ENCODE data around the gene HLX.

Gene HLX

GRCh38 chr1:220882061-220882891 is 3.0 kb downstream of the HLX start:
- no peak for DNase-seq (ENCODE audit: low read depth in 2 of 2)

- no peak for DNase-seq (ENCODE audit: low read depth in 2 of 2)
These were observed 5.1 kb downstream of the HLX start for GRCh38 chr1:220884109-220884980.

- no peak for DNase-seq (ENCODE audit: low read depth in 2 of 2)
These were observed 6.0 kb downstream of the HLX start for GRCh38 chr1:220884981-220885918.

DNA sequence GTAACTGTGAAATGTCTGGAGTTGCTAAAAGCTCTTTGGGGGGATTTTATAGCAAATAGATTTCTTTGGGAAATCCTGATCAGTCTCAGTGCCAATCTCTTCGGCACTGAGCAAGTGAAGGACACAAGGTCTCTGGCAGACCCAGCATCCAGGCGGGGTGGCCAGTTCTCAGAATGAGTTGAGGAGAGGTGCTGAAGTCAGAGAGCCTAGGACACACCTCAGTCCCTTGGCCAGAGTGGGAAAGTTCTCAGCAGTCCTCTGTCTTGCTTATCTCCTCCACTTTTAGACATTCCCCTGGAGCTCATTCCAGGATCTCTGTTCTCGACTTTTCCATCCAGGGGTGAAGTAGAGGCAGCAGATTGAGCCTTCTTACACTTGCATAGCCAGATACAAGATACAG is 6.7 kb downstream of the HLX start:
- no peak for DNase-seq (ENCODE audit: low read depth in 2 of 2)

DNA sequence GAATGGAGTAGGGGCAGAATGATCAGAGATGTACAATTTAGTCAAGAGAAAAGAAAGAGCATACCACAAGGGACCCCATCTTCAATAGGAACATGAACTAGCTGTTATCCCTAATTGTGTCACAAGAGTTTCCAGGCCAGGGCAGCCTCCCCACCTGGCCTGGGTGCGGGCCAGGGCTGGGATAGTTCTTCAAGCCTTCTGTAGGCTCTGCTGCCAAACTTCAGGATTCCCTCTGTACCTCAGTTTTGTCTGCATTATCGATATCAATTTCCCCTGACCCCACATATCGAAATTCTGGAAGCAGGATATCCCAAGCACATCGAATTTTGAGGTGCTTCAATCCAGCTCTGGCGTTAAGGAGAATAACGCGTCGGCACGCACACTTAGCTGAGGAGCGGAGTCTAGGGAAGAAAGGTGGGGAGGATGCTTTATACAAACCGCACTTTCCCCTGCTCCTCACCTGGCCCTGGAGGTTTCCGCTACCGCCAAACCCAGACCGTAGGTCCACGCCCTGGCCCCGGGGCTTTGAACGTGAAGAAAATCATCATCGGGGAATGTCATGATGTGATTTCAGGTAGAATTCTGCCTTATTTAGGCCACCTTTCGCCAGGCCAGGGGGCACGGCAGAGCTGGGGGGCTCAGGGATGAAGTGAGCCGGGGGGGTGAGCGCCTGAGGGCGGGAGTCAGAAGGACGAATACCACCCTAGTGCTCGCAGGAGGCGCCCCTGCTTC is 7.4 kb downstream of the HLX start:
- DNase-seq (ENCODE audit: low read depth in 2 of 2) = no peak

DNA sequence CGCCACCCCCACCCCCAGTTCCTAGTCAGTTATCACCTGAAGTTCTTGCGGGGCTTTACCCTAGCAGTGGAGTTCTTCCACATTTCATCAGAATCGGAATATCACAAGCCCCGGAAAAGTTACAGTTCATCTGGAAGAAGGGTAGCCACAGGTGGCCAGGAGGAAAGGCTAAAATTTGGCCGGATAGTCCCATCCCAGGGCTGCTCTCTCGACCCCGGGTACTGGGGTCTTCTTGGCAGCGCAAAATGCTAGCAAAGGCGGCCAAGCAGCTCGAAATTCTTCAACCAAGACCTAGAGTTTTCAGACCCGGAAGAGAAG is 7.9 kb downstream of the HLX start:
- DNase-seq (ENCODE audit: low read depth in 2 of 2) = no peak

DNA sequence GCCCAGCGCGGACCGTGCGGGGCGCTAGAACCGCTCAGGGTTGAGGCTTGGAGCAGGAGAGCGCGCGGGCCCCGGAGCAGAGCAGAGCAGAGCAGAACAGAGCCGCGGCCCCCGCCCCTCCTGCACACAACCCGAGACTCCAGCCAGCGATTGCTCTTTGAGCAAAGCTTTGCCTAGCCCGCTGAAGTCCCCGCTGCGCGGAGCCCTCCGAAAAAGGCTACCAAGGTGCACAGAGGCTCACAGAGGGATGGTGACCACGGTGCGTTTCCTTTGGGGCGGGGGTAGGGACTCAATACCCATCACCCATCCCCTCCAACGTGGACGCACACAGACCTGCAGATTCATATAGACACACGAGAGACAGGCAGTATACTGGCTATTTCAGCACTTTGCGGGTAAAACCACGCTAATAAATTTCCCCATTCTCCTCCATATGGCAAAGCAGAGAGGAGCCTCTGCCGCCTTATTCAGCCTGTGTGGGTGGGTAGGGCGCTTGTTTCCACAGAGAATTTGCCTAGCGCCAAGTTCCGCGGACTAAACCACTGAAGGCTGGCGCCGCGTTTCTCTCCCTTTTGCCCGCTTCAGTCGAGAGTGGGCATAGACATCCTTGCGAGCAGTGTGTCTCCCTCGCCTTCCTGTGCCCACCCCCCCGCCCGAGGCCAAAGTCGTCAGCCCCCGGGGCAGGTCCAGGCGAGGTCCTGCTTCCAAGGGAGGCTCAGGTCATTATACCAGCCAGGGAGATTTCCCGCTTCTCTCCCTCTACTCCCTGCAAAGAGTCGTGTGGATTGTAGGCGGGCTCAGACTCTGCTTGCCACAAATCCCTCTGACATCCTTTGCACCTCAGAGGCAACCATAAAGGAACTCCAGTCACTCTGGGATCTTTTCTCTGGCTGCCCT is 8.5 kb downstream of the HLX start:
- no peak for DNase-seq (ENCODE audit: low read depth in 2 of 2)

GRCh38 chr1:220888417-220888986 is 9.3 kb downstream of the HLX start:
- DNase-seq (ENCODE audit: low read depth in 2 of 2) = no peak

GRCh38 chr1:220889333-220889732 is 10.1 kb downstream of the HLX start:
- DNase-seq (ENCODE audit: low read depth in 2 of 2) = no peak

DNA sequence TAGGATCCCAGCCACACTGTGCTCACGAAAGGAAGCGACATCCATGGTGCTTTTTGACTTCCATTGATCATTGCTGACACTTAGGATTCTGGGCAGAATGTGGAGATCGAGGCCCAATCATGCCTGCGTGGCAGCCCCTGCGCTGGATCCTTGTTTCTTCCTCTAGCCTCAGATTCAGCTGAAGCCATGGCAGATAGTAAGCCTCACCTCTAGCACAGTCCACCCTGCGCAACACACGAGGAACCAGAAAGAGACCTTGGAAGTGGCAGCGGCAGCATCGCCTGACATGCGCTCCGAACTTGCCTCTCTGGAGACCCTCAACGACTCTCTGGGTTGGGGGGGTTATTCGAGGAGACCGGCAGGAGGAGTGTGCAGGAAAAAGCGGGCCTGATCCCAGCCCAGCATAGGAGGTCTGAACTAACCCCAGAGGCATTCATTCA is 10.6 kb downstream of the HLX start:
- no peak for DNase-seq (ENCODE audit: low read depth in 2 of 2)

GRCh38 chr1:220890602-220891001 is 11.4 kb downstream of the HLX start:
- DNase-seq (ENCODE audit: low read depth in 2 of 2) = no peak

DNA sequence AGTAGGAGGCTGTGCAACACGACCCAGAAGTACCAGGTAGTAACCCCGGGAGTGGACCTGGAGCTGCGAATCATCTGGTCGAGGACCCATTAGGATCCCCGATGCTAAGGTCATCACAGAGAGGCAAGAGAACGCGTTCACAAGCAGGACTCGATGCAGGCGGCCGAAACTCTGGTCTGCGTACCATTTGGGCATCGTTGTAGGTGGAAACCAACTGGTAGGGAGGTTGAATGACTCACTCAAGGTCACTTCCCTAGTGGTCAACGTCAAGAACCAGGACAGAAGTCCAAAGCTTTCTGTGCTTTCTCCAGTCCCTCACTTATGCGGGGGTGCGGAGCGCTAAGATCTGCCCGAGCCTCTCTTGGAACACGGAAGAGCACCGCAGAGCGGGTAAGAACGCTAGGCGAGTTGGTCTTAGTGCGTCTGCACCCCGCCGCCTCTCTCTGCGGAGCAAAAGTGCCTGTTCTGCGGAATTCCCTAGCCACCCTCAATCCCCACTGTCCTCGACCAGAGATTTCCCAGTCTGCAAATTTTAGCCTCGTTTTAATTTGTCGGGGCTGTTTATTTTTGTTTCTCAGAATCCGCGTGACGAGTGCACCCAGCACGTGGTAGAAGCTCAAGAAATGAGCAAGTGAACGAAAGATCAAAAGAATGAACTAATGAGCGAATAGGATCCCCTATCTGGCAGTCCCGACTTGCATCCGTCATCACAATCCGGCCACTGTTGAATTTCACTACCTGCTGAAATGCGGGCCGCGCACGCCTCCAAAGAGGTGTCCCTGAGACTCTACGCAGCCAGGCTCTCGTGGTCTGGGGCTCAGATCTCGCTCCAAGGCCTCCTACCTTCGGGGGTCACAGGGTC is 12.2 kb downstream of the HLX start:
- no peak for DNase-seq (ENCODE audit: low read depth in 2 of 2)

DNA sequence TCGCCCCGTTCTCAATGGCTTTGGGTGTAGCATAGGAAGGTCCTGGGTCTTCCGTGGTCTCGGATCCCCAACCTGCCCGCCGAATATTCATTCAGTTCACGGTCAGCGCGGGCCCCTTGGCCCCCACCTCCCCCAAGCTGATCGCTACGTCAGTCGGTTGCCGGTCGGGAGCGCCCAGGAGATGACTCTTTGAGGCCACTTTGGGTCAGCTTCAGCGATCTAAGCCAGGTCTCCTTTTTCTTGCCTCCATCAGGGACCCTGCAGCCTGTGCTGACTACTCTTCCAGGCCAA is 12.8 kb downstream of the HLX start:
- DNase-seq (ENCODE audit: low read depth in 2 of 2) = no peak

DNA sequence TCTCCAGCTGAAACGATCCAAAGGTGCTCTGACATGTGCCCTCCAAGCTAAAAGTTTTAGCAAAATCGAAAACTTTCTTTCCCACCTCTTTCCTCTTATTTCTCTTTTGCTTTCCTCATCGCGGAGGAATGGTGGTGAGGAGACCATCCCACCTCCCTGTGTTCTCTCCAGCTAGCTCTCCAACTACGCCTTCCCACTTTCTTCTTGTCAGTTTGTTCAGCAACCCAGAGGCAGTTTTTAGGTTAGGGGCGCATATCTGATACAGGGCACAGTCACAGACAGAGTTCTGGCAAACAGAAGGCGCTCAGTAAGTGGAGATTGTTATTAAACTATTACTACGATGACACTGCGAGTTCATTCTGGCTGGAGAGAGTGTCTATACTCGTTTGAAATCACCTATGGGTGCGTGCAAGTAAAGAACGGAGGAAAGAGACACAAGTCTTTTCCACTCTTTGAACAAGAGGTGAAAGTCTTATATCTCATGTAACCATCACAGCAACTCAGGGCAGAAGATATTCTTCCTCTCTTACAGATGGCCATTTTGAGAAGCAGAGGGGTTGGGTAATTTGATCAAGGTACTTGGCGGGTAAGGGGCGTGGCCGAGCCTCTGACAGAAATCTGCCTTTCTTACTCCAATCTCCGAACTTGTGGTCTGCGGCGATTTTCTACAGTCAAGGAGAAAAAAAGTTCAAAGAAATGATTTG is 13.9 kb downstream of the HLX start:
- DNase-seq (ENCODE audit: low read depth in 2 of 2) = no peak

- DNase-seq (ENCODE audit: low read depth in 2 of 2) = no peak
These were observed 14.4 kb downstream of the HLX start for GRCh38 chr1:220893701-220894024.

- no peak for DNase-seq (ENCODE audit: low read depth in 2 of 2)
These were observed 15.0 kb downstream of the HLX start for GRCh38 chr1:220894025-220894923.

- DNase-seq (ENCODE audit: low read depth in 2 of 2) = no peak
These were observed 15.6 kb downstream of the HLX start for GRCh38 chr1:220894924-220895256.
